HL-60 (cell line): Measurements from ENCODE around the gene HTATSF1.

Experiments used
- DNase-seq, 2 experiments: peaks; one replicate each; pipeline ENCODE4 v3.0.0-alpha.2; 2010 to 2020; ENCODE audit warnings: low read depth in 1 of 2, low spot score in 1 of 2
- H3K27ac ChIP-seq: fragments of 250-450 bp; sonication (Bioruptor Pico); replicated peaks from 2 replicates; pipeline ENCODE4 v1.5.1; 2020; ENCODE audit warnings: mild to moderate bottlenecking, moderate library complexity
- H3K27me3 ChIP-seq: fragments of 250-450 bp; sonication (Bioruptor Pico); 2 replicates; pipeline ENCODE4 v1.5.1; 2021; ENCODE audit warnings: mild to moderate bottlenecking, moderate library complexity; ENCODE audit not compliant: insufficient read depth, poor library complexity, severe bottlenecking
- H3K4me3 ChIP-seq: replicated peaks from 2 replicates; pipeline ENCODE4 v1.5.1; 2011; ENCODE audit warnings: mild to moderate bottlenecking, control low read depth, low read length; ENCODE audit not compliant: insufficient read depth
- GABPA ChIP-seq: IDR thresholded peaks from 2 replicates; pipeline ENCODE4 v1.6.1; 2012; ENCODE audit warnings: low read depth
- POLR2AphosphoS5 ChIP-seq: IDR thresholded peaks from 2 replicates; pipeline ENCODE4 v1.6.1; 2012; ENCODE audit warnings: low read depth
- SPI1 ChIP-seq: IDR thresholded peaks from 2 replicates; pipeline ENCODE4 v1.6.1; 2012; ENCODE audit warnings: low read depth, mild to moderate bottlenecking, borderline replicate concordance
- TF ChIP-seq, protein P1 (sequence below): IDR thresholded peaks from one replicate; pipeline ENCODE4 v1.5.1; 2011; ENCODE audit warnings: low read length, control low read depth, inconsistent platforms; ENCODE audit not compliant: insufficient read depth
- TF ChIP-seq, protein P2 (sequence below): IDR thresholded peaks from 2 replicates; pipeline ENCODE4 v1.6.1; 2012; ENCODE audit warnings: low read depth; ENCODE audit not compliant: insufficient replicate concordance

Gene HTATSF1

DNA sequence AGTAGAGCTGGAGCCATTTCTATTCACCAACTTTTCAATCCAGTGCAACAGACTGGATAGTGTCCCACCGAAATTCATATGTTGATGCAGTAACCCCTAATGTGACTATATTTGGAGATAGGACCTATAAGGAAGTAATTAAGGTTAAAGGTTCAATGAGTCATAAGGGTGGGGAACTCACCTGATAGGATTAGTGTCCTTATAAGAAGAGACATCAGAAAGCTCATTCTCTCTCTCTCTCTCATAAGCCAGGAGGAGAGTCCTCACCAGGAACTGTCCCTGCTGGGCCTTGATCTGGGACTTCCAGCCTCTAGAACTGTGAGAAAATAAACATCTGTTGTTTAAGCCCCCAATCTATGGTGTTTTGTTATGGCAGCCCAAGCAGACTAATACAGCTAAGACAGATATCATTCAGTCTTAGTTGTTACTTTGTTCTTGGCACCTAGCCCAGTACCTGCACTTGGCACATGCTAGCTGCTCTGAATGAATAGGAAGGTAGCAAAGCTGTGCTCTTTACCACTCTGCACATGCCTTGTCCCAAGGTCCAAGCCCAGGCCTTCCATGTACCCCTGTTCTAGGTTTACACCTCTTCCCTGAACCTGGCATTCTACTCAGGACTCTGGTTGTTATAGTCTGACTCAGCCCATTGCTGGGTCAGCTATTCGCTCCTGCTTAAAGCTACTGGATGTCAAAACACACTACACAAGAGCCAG lies 28.8 kb upstream of the HTATSF1 start:
- H3K27ac ChIP-seq: no peak overlapping the region
- DNase-seq: no peak
- H3K4me3 ChIP-seq: no peak overlapping the region
- TF ChIP-seq, protein P1, sequence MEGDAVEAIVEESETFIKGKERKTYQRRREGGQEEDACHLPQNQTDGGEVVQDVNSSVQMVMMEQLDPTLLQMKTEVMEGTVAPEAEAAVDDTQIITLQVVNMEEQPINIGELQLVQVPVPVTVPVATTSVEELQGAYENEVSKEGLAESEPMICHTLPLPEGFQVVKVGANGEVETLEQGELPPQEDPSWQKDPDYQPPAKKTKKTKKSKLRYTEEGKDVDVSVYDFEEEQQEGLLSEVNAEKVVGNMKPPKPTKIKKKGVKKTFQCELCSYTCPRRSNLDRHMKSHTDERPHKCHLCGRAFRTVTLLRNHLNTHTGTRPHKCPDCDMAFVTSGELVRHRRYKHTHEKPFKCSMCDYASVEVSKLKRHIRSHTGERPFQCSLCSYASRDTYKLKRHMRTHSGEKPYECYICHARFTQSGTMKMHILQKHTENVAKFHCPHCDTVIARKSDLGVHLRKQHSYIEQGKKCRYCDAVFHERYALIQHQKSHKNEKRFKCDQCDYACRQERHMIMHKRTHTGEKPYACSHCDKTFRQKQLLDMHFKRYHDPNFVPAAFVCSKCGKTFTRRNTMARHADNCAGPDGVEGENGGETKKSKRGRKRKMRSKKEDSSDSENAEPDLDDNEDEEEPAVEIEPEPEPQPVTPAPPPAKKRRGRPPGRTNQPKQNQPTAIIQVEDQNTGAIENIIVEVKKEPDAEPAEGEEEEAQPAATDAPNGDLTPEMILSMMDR: no peak
- TF ChIP-seq GABPA: no peak
- TF ChIP-seq, protein P2, sequence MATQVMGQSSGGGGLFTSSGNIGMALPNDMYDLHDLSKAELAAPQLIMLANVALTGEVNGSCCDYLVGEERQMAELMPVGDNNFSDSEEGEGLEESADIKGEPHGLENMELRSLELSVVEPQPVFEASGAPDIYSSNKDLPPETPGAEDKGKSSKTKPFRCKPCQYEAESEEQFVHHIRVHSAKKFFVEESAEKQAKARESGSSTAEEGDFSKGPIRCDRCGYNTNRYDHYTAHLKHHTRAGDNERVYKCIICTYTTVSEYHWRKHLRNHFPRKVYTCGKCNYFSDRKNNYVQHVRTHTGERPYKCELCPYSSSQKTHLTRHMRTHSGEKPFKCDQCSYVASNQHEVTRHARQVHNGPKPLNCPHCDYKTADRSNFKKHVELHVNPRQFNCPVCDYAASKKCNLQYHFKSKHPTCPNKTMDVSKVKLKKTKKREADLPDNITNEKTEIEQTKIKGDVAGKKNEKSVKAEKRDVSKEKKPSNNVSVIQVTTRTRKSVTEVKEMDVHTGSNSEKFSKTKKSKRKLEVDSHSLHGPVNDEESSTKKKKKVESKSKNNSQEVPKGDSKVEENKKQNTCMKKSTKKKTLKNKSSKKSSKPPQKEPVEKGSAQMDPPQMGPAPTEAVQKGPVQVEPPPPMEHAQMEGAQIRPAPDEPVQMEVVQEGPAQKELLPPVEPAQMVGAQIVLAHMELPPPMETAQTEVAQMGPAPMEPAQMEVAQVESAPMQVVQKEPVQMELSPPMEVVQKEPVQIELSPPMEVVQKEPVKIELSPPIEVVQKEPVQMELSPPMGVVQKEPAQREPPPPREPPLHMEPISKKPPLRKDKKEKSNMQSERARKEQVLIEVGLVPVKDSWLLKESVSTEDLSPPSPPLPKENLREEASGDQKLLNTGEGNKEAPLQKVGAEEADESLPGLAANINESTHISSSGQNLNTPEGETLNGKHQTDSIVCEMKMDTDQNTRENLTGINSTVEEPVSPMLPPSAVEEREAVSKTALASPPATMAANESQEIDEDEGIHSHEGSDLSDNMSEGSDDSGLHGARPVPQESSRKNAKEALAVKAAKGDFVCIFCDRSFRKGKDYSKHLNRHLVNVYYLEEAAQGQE: no peak
- no peak for TF ChIP-seq SPI1
- no peak for TF ChIP-seq POLR2AphosphoS5
- no peaks in the 10 kb centered on the region for H3K27me3 ChIP-seq

DNA sequence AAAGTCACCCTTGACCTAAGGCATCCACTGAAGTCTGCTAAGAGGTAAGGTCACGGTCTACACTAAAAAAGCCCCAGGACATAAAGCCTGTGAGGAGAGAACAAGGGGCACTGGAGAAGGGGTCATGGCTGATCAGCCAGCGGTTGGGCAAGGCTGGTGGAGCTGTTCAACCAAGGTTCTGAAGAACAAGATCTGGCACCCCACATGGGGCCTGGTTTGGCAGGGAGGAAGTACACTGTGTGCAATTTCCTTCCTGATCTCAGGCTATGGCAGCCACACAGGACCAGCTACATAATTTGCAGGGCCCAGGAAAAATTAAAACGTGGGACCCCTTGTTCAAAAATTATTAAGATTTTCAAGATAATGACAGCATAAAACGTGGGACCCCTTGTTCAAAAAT lies 23.7 kb upstream of the HTATSF1 start:
- peak overlapping the region; percentile 38 for H3K27ac ChIP-seq
- peak in 1 of 2 experiments; percentile 65 for DNase-seq
- H3K27me3 ChIP-seq: no peaks in the 10 kb centered on the region
- TF ChIP-seq GABPA (peak; percentile 25; the same call in 1 of the 2 replicates), POLR2AphosphoS5 (no peak), SPI1 (peak; percentile 34; the same call in 1 of the 2 replicates)
- TF ChIP-seq, protein P2: peak; percentile 73
- TF ChIP-seq, protein P1: no peak
- no peak overlapping the region for H3K4me3 ChIP-seq

DNA sequence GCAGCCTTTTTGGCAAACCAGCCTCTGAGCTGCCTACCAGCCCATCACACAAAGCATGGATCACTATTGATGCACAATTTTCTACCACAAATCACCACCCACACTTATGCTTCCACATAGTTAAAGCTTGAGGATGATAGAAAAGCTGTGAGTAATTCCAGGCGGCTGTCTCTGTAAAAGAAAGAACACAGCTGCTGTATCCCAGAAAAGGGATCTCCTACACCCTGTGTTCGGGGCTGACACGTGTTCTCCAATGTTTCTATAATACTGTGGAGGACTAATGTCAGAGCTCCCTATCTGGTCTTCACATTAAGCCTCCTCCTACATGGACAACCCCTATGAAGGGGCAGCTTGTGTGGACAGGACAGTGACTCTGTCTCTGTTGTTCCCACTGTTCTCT lies 22.2 kb upstream of the HTATSF1 start:
- TF ChIP-seq, protein P1: no peak
- TF ChIP-seq SPI1 (no peak), POLR2AphosphoS5 (no peak), GABPA (no peak)
- TF ChIP-seq, protein P2: no peak
- H3K27me3 ChIP-seq: no peaks in the 10 kb centered on the region
- H3K4me3 ChIP-seq: no peak overlapping the region
- no peak for DNase-seq
- no peak overlapping the region for H3K27ac ChIP-seq
